Measurements from ENCODE around the gene CNIH2. TPM values are rescaled to one million over a fixed set of nuclear protein-coding genes. Genes with fewer than 3 reads are reported as not detected.

Gene CNIH2
- total and polyA plus RNA-seq, 2 of the 8 experiments (the other 6 are each of a cell fraction or from before 2014, with no cell fraction given) = 12.5 to 15.8 TPM

- H2BK120ac ChIP-seq (replicated peaks; ENCODE audit: low read depth, low read length) = no peak overlapping the region
- H3K27ac ChIP-seq (ENCODE audit: low read depth, low read length) = no peak overlapping the region
- H3K4me1 ChIP-seq (replicated peaks in 1 of 4; ENCODE audit: control insufficient read depth in 3 of 4, insufficient read depth in 4 of 4, low read length in 3 of 4) = peaks cover 0 to 5% (median 3%) of the 10 kb centered on the region in 4 experiments; a peak in 5 of 7 replicates
- FAIRE-seq (no peak), DNase-seq (ENCODE audit: low read depth in 1 of 2, low spot score in 2 of 2) (no peak)
- H3K4me3 ChIP-seq (ENCODE audit: extremely low read depth in 1 of 4, insufficient read depth in 2 of 4, low read depth in 3 of 4, low read length in 4 of 4) = no peak overlapping the region
- H2AK5ac ChIP-seq (ENCODE audit: low read depth, low read length) = no peak overlapping the region
- no peak overlapping the region for H4K8ac ChIP-seq (ENCODE audit: extremely low read depth, insufficient read depth, low read length)
- no peak overlapping the region for H3K4ac ChIP-seq (replicated peaks; ENCODE audit: insufficient read length, low read depth, low read length)
- ChIA-PET CTCF (ENCODE audit: partially characterized antibody) (interaction anchor here (0.6 to 2.3 kb wide), 18 partner anchors 7 to 1965 kb away, joined by 3 to 10 read pairs (median 3); partner anchors contain the start of gene YIF1A), POLR2A (ENCODE audit: partially characterized antibody) (interaction anchor here (1.0 to 9.0 kb wide), 4 partner anchors 15 to 28 kb away, joined by 3 to 125 read pairs (median 16); partner anchors contain the start of genes CNIH2 and YIF1A)
- no peak overlapping the region for H3K23ac ChIP-seq (ENCODE audit: insufficient read length)
- no peak overlapping the region for H3K14ac ChIP-seq (ENCODE audit: insufficient read length)
- no peak overlapping the region for H2AFZ ChIP-seq (ENCODE audit: low read length)
- H2BK5ac ChIP-seq (ENCODE audit: low read depth, low read length) = no peak overlapping the region
- H3K9ac ChIP-seq (replicated peaks in 1 of 4; ENCODE audit: extremely low read depth in 1 of 4, low read depth in 3 of 4, low read length in 3 of 4) = no peak overlapping the region
- WGBS, 2 experiments (ENCODE audit: extremely low coverage in 1 of 2, insufficient coverage in 1 of 2, insufficient read length in 1 of 2, insufficient replicate concordance in 2 of 2, low coverage in 1 of 2, low lambda C conversion rate in 2 of 2, missing lambda C conversion rate in 1 of 2) = 98% methylated on average over 16 of the region's 26 CpGs; no CpG with 5 or more reads in 1 of the 2 experiments
- H3K79me2 ChIP-seq (ENCODE audit: control insufficient read depth in 1 of 2, insufficient read depth in 2 of 2, low read length in 2 of 2) = peaks cover 0 to 11% of the 10 kb centered on the region in 2 experiments; a peak in 2 of 4 replicates
- peaks cover 9% of the 10 kb centered on the region for H3K23me2 ChIP-seq (ENCODE audit: low read depth, low read length)
- no peak overlapping the region for H2BK20ac ChIP-seq (ENCODE audit: low read length)
- peaks cover 7 to 17% of the 10 kb centered on the region in 2 experiments for H4K20me1 ChIP-seq (replicated peaks in 1 of 2; ENCODE audit: control insufficient read depth in 1 of 2, insufficient read depth in 2 of 2, low read length in 2 of 2)
- H3K9me3 ChIP-seq (ENCODE audit: insufficient read depth in 2 of 2, low read depth in 1 of 2, low read length in 1 of 2) = no peaks in the 10 kb centered on the region
- H3K18ac ChIP-seq (ENCODE audit: extremely low read depth, low read length) = no peak overlapping the region
- H2BK15ac ChIP-seq (ENCODE audit: low read length) = no peak overlapping the region
- no peaks in the 10 kb centered on the region for H3K27me3 ChIP-seq (replicated peaks in 1 of 4; ENCODE audit: control insufficient read depth in 3 of 4, extremely low read depth in 1 of 4, insufficient read depth in 3 of 4, low read length in 3 of 4)
- no peak overlapping the region for H4K91ac ChIP-seq (replicated peaks; ENCODE audit: insufficient read length, low read length)
- peaks cover 5% of the 10 kb centered on the region; the same call in 1 of the 2 replicates for H3K79me1 ChIP-seq (ENCODE audit: low read depth, low read length)
- H2BK12ac ChIP-seq (ENCODE audit: low read depth, low read length) = no peak overlapping the region
- peaks cover 13 to 27% (median 19%) of the 10 kb centered on the region in 4 experiments; a peak in 7 of 8 replicates for H3K36me3 ChIP-seq (ENCODE audit: control insufficient read depth in 2 of 4, insufficient read depth in 4 of 4, low read length in 3 of 4)
- H3K4me2 ChIP-seq (ENCODE audit: insufficient read depth in 1 of 2, low read depth in 2 of 2, low read length in 2 of 2) = no peak overlapping the region
- no peak overlapping the region for H4K5ac ChIP-seq (ENCODE audit: insufficient read length, low read depth, low read length)
- H3K56ac ChIP-seq (replicated peaks; ENCODE audit: insufficient read length, low read depth, low read length) = no peak overlapping the region
- no peak for TF ChIP-seq SRF (IDR thresholded peaks at IDR 0.05; ENCODE audit: low read depth, low read length)
- no peak for TF ChIP-seq YY1 (IDR thresholded peaks at IDR 0.05; ENCODE audit: low read depth, low read length)
- no peak for TF ChIP-seq NANOG (IDR thresholded peaks at IDR 0.05; ENCODE audit: insufficient read depth, low read depth, low read length, poor library complexity, severe bottlenecking)
- TF ChIP-seq BCL11A (IDR thresholded peaks at IDR 0.05; ENCODE audit: low read depth in 2 of 2, low read length in 2 of 2) = no peak
These were observed 12.2 kb upstream of the CNIH2 start for GRCh38 chr11:66265531-66266377.

Measured in H1 (cell line).